ENCODE measurements around the gene MASP1. TPM values are rescaled to one million over a fixed set of nuclear protein-coding genes. Genes with fewer than 3 reads are reported as not detected.

The MASP1 gene
- total and polyA plus RNA-seq, 2 experiments from 2014 or later, result 1.6 to 3.0 TPM

DNA sequence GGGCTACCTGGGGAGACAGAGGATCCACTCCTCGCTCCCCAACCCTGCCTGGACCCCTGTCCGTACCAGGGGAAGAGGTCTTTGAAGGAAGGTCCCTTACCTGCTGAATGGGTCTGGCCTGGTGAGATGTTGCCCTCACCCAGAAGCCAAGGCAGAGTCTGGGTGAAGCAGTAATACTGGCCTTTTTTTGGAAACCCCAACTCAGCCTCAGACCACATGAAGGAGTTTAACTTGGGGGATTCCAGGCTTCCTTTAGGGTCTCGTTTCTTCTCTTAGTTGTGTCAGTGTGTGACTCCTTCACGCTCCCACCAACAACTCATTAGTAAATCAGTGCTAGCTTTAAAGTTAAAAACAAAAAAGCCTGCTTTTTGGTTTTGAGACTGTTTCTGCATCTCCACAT, 48.6 kb downstream of the MASP1 start (continued):
- TF ChIP-seq REST (IDR thresholded peaks at IDR 0.05; ENCODE audit: unreplicated experiment) (no peak), CREB1 (CRISPR knock-in tag; IDR thresholded peaks at IDR 0.05; ENCODE audit: low read depth) (no peak), EZH2phosphoT487 (IDR thresholded peaks at IDR 0.05; ENCODE audit: unreplicated experiment) (no peak), ZNF114 (CRISPR knock-in tag; IDR thresholded peaks at IDR 0.05) (no peak), POLR2AphosphoS5 (IDR thresholded peaks at IDR 0.05; ENCODE audit: low read depth) (no peak)
- TF ChIP-seq, protein P1, sequence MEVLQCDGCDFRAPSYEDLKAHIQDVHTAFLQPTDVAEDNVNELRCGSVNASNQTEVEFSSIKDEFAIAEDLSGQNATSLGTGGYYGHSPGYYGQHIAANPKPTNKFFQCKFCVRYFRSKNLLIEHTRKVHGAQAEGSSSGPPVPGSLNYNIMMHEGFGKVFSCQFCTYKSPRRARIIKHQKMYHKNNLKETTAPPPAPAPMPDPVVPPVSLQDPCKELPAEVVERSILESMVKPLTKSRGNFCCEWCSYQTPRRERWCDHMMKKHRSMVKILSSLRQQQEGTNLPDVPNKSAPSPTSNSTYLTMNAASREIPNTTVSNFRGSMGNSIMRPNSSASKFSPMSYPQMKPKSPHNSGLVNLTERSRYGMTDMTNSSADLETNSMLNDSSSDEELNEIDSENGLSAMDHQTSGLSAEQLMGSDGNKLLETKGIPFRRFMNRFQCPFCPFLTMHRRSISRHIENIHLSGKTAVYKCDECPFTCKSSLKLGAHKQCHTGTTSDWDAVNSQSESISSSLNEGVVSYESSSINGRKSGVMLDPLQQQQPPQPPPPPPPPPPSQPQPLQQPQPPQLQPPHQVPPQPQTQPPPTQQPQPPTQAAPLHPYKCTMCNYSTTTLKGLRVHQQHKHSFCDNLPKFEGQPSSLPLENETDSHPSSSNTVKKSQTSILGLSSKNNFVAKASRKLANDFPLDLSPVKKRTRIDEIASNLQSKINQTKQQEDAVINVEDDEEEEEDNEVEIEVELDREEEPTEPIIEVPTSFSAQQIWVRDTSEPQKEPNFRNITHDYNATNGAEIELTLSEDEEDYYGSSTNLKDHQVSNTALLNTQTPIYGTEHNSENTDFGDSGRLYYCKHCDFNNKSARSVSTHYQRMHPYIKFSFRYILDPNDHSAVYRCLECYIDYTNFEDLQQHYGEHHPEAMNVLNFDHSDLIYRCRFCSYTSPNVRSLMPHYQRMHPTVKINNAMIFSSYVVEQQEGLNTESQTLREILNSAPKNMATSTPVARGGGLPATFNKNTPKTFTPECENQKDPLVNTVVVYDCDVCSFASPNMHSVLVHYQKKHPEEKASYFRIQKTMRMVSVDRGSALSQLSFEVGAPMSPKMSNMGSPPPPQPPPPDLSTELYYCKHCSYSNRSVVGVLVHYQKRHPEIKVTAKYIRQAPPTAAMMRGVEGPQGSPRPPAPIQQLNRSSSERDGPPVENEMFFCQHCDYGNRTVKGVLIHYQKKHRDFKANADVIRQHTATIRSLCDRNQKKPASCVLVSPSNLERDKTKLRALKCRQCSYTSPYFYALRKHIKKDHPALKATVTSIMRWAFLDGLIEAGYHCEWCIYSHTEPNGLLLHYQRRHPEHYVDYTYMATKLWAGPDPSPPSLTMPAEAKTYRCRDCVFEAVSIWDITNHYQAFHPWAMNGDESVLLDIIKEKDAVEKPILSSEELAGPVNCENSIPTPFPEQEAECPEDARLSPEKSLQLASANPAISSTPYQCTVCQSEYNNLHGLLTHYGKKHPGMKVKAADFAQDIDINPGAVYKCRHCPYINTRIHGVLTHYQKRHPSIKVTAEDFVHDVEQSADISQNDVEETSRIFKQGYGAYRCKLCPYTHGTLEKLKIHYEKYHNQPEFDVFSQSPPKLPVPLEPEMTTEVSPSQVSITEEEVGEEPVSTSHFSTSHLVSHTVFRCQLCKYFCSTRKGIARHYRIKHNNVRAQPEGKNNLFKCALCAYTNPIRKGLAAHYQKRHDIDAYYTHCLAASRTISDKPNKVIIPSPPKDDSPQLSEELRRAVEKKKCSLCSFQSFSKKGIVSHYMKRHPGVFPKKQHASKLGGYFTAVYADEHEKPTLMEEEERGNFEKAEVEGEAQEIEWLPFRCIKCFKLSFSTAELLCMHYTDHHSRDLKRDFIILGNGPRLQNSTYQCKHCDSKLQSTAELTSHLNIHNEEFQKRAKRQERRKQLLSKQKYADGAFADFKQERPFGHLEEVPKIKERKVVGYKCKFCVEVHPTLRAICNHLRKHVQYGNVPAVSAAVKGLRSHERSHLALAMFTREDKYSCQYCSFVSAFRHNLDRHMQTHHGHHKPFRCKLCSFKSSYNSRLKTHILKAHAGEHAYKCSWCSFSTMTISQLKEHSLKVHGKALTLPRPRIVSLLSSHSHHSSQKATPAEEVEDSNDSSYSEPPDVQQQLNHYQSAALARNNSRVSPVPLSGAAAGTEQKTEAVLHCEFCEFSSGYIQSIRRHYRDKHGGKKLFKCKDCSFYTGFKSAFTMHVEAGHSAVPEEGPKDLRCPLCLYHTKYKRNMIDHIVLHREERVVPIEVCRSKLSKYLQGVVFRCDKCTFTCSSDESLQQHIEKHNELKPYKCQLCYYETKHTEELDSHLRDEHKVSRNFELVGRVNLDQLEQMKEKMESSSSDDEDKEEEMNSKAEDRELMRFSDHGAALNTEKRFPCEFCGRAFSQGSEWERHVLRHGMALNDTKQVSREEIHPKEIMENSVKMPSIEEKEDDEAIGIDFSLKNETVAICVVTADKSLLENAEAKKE (CRISPR knock-in tag; IDR thresholded peaks at IDR 0.05), result no peak

DNA sequence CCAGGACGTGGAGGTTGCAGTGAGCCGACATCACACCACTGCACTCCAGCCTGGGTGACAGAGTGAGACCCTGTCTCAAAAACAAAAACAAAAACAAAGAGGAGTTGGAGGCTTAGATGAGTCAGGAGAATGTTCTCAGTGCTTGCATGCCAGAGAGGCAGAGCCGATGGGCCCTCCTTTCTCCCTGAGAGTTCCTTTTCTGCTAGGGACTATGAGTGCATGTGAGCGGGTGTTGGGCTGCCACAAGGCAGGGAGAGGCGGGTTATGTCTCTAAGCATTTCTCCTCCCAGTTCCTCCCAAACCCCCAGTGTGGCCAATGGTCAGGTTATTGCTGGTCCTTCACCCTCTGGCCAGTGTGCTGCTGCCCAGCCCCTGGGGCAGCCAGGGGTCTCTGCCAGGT, 49.1 kb downstream of the MASP1 start:
- Histone ChIP-seq H3K9me2 (ENCODE audit: insufficient read depth) (0 out of 2 replicates have a peak, but pooled peaks cover 11% of the 10 kb centered on the region), H3K27me3 (ENCODE audit: insufficient read depth) (no peaks in the 10 kb centered on the region), H3K4me2 (no peak overlapping the region), H2AFZ (no peak overlapping the region), H3K36me3 (ENCODE audit: insufficient read depth) (no peaks in the 10 kb centered on the region), H4K20me1 (replicated peaks; ENCODE audit: insufficient read depth) (no peaks in the 10 kb centered on the region), H3K4me3 (no peak overlapping the region), H3K27ac (ENCODE audit: low read depth) (no peak overlapping the region), H3K4me1 (ENCODE audit: insufficient read depth) (no peaks in the 10 kb centered on the region), H3K79me2 (replicated peaks; ENCODE audit: insufficient read depth) (no peaks in the 10 kb centered on the region), H3F3A (replicated peaks; ENCODE audit: low read depth) (no peaks in the 10 kb centered on the region)
- H3K9me3 Mint-ChIP-seq, result peaks cover 4% of the 10 kb centered on the region; the same call in 2 of the 3 replicates
- H3K27me3 Mint-ChIP-seq (ENCODE audit: insufficient read depth, low read depth, poor library complexity), result peaks cover 2% of the 10 kb centered on the region
- no peak for DNase-seq (ENCODE audit: low spot score)
- H3K4me3 Mint-ChIP-seq, result no peak overlapping the region
- no peak overlapping the region for H3K27ac Mint-ChIP-seq
- ATAC-seq, result no peak
- H3K36me3 Mint-ChIP-seq (ENCODE audit: low read depth), result no peaks in the 10 kb centered on the region
- H3K4me1 Mint-ChIP-seq, result peaks cover 3% of the 10 kb centered on the region; the same call in 2 of the 3 replicates
- TF ChIP-seq JUNB (IDR thresholded peaks at IDR 0.05; ENCODE audit: unreplicated experiment) (no peak), EZH2 (IDR thresholded peaks at IDR 0.05; ENCODE audit: low read depth, unreplicated experiment) (no peak), STAT1 (IDR thresholded peaks at IDR 0.05; ENCODE audit: unreplicated experiment) (no peak), ZNF114 (CRISPR knock-in tag; IDR thresholded peaks at IDR 0.05) (no peak)
- TF ChIP-seq, protein P2, sequence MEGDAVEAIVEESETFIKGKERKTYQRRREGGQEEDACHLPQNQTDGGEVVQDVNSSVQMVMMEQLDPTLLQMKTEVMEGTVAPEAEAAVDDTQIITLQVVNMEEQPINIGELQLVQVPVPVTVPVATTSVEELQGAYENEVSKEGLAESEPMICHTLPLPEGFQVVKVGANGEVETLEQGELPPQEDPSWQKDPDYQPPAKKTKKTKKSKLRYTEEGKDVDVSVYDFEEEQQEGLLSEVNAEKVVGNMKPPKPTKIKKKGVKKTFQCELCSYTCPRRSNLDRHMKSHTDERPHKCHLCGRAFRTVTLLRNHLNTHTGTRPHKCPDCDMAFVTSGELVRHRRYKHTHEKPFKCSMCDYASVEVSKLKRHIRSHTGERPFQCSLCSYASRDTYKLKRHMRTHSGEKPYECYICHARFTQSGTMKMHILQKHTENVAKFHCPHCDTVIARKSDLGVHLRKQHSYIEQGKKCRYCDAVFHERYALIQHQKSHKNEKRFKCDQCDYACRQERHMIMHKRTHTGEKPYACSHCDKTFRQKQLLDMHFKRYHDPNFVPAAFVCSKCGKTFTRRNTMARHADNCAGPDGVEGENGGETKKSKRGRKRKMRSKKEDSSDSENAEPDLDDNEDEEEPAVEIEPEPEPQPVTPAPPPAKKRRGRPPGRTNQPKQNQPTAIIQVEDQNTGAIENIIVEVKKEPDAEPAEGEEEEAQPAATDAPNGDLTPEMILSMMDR (conservative IDR thresholded peaks at IDR 0.05; ENCODE audit: low read depth in 2 of 2), result no peak
